HEK293 (cell line): ENCODE measurements around the gene PACRG.

ENCODE experiments used
- CTCF ChIA-PET: fragments of 350-600 bp; formaldehyde crosslinking; extraction: SDS; loops from one replicate; lab custom pipeline; 2021; ENCODE audit warnings: antibody characterized with exemption; lab: Yijun Ruan, JAX
- POLR2A ChIA-PET: fragments of 300-600 bp; formaldehyde crosslinking; extraction: SDS; loops from one replicate; lab custom pipeline; 2020; ENCODE audit warnings: antibody characterized with exemption, inconsistent platforms; lab: Yijun Ruan, JAX
- H3K27ac ChIP-seq: fragments of 200-500 bp; sonication (Bioruptor generic); 2 replicates; pipeline ENCODE4 v1.5.1; 2014; ENCODE audit warnings: low read depth, low read length, control low read depth, inconsistent platforms; ENCODE audit errors: extremely low read depth
- H3K36me3 ChIP-seq, 2 experiments: fragments of 200-500 bp in 1 of 2; sonication (Bioruptor generic) in 1 of 2; 1 replicate in 1 of 2; 2 replicates in 1 of 2; pipeline ENCODE4 v1.5.1; 2014 to 2017; ENCODE audit warnings: inconsistent platforms in 2 of 2, low read length in 2 of 2; ENCODE audit not compliant: control insufficient read depth in 2 of 2, insufficient read depth in 1 of 2
- H3K4me1 ChIP-seq: fragments of 200-500 bp; sonication (Bioruptor generic); 2 replicates; pipeline ENCODE4 v1.5.1; 2014; ENCODE audit warnings: mild to moderate bottlenecking, low read length, inconsistent platforms; ENCODE audit not compliant: control insufficient read depth, insufficient read depth
- H3K4me3 ChIP-seq: 2 replicates; pipeline ENCODE4 v1.5.1; 2011; ENCODE audit warnings: low read depth, mild to moderate bottlenecking, control low read depth, low read length, moderate library complexity
- H3K9me3 ChIP-seq: fragments of 200-500 bp; sonication (Bioruptor generic); 2 replicates; pipeline ENCODE4 v1.5.1; 2014; ENCODE audit warnings: low read depth, low read length, inconsistent platforms; ENCODE audit not compliant: control insufficient read depth, insufficient read depth
- KLF10 ChIP-seq: fragments of 450-650 bp; IDR thresholded peaks from 2 replicates; pipeline ENCODE4 v1.5.1; 2018; ENCODE audit warnings: missing biosample characterization, mild to moderate bottlenecking, missing genetic modification characterization
- PRDM1 ChIP-seq: fragments of 450-650 bp; formaldehyde crosslinking; IDR thresholded peaks from 2 replicates; pipeline ENCODE4; 2016; ENCODE audit warnings: missing biosample characterization, missing genetic modification characterization
- RBAK ChIP-seq: fragments of 450-650 bp; formaldehyde crosslinking; IDR thresholded peaks from 2 replicates; pipeline ENCODE4 v1.5.1; 2016; ENCODE audit warnings: missing biosample characterization, missing genetic modification characterization
- REPIN1 ChIP-seq: fragments of 450-650 bp; formaldehyde crosslinking; IDR thresholded peaks from 2 replicates; pipeline ENCODE4 v1.5.1; 2017; ENCODE audit warnings: missing biosample characterization, missing genetic modification characterization, low read depth
- REST ChIP-seq: fragments of 450-650 bp; formaldehyde crosslinking; IDR thresholded peaks from 2 replicates; pipeline ENCODE4 v1.5.1; 2016; ENCODE audit warnings: missing biosample characterization, missing genetic modification characterization
- SALL2 ChIP-seq: fragments of 450-650 bp; formaldehyde crosslinking; IDR thresholded peaks from 2 replicates; pipeline ENCODE4 v1.5.0; 2017; ENCODE audit warnings: missing biosample characterization, mild to moderate bottlenecking, missing genetic modification characterization, borderline replicate concordance
- SP2 ChIP-seq: fragments of 450-650 bp; formaldehyde crosslinking; IDR thresholded peaks from 2 replicates; pipeline ENCODE4 v1.5.1; 2016; ENCODE audit warnings: missing biosample characterization, missing genetic modification characterization
- SP7 ChIP-seq: fragments of 450-650 bp; formaldehyde crosslinking; IDR thresholded peaks from 2 replicates; pipeline ENCODE4 v1.5.1; 2016; ENCODE audit warnings: missing biosample characterization, missing genetic modification characterization
- ZFP41 ChIP-seq: fragments of 450-650 bp; formaldehyde crosslinking; IDR thresholded peaks from 2 replicates; pipeline ENCODE4 v1.5.1; 2016; ENCODE audit warnings: missing biosample characterization, missing genetic modification characterization, borderline replicate concordance
- ZNF112 ChIP-seq: fragments of 450-650 bp; formaldehyde crosslinking; IDR thresholded peaks from 2 replicates; pipeline ENCODE4 v1.5.0; 2017; ENCODE audit warnings: missing biosample characterization, missing genetic modification characterization
- ZNF146 ChIP-seq: fragments of 450-650 bp; formaldehyde crosslinking; IDR thresholded peaks from 2 replicates; pipeline ENCODE4 v1.5.1; 2016; ENCODE audit warnings: missing biosample characterization, missing genetic modification characterization
- ZNF184 ChIP-seq: fragments of 450-650 bp; IDR thresholded peaks from 2 replicates; pipeline ENCODE4 v1.5.1; 2018; ENCODE audit warnings: missing biosample characterization, mild to moderate bottlenecking, missing genetic modification characterization
- ZNF211 ChIP-seq: fragments of 450-650 bp; formaldehyde crosslinking; IDR thresholded peaks from 2 replicates; pipeline ENCODE4 v1.5.1; 2016; ENCODE audit warnings: low read depth, missing biosample characterization, missing genetic modification characterization
- ZNF239 ChIP-seq: fragments of 450-650 bp; formaldehyde crosslinking; IDR thresholded peaks from 2 replicates; pipeline ENCODE4 v1.5.1; 2016; ENCODE audit warnings: missing biosample characterization, missing genetic modification characterization
- ZNF266 ChIP-seq: fragments of 450-650 bp; formaldehyde crosslinking; IDR thresholded peaks from 2 replicates; pipeline ENCODE4 v1.5.1; 2016; ENCODE audit warnings: missing biosample characterization, missing genetic modification characterization, low read depth
- ZNF292 ChIP-seq: fragments of 450-650 bp; formaldehyde crosslinking; IDR thresholded peaks from 2 replicates; pipeline ENCODE4 v1.5.1; 2016; ENCODE audit warnings: low read depth, missing biosample characterization, missing genetic modification characterization, borderline replicate concordance
- ZNF416 ChIP-seq: fragments of 450-650 bp; formaldehyde crosslinking; IDR thresholded peaks from 2 replicates; pipeline ENCODE4 v1.5.1; 2016; ENCODE audit warnings: missing biosample characterization, missing genetic modification characterization
- ZNF426 ChIP-seq: fragments of 450-650 bp; formaldehyde crosslinking; IDR thresholded peaks from 2 replicates; pipeline ENCODE4 v1.5.1; 2017; ENCODE audit warnings: missing biosample characterization, missing genetic modification characterization, mild to moderate bottlenecking, inconsistent platforms, moderate library complexity
- ZNF433 ChIP-seq: fragments of 450-650 bp; formaldehyde crosslinking; IDR thresholded peaks from 2 replicates; pipeline ENCODE4 v1.5.1; 2016; ENCODE audit warnings: missing biosample characterization, missing genetic modification characterization, low read depth
- ZNF513 ChIP-seq: fragments of 450-650 bp; IDR thresholded peaks from 2 replicates; pipeline ENCODE4 v1.5.1; 2018; ENCODE audit warnings: missing biosample characterization, missing genetic modification characterization
- ZNF530 ChIP-seq: fragments of 450-650 bp; formaldehyde crosslinking; IDR thresholded peaks from 2 replicates; pipeline ENCODE4 v1.5.1; 2016; ENCODE audit warnings: low read depth, missing biosample characterization, missing genetic modification characterization
- ZNF555 ChIP-seq: fragments of 450-650 bp; formaldehyde crosslinking; conservative IDR thresholded peaks from 2 replicates; pipeline ENCODE4 v1.5.1; 2017; ENCODE audit warnings: missing biosample characterization, mild to moderate bottlenecking, missing genetic modification characterization, inconsistent platforms
- ZNF558 ChIP-seq: fragments of 450-650 bp; formaldehyde crosslinking; IDR thresholded peaks from 2 replicates; pipeline ENCODE4 v1.5.1; 2016; ENCODE audit warnings: missing biosample characterization, missing genetic modification characterization
- ZNF639 ChIP-seq: fragments of 450-650 bp; formaldehyde crosslinking; IDR thresholded peaks from 2 replicates; pipeline ENCODE4 v1.5.1; 2016; ENCODE audit warnings: missing biosample characterization, missing genetic modification characterization
- ZNF692 ChIP-seq: fragments of 450-650 bp; formaldehyde crosslinking; IDR thresholded peaks from 2 replicates; pipeline ENCODE4 v1.5.1; 2016; ENCODE audit warnings: missing biosample characterization, missing genetic modification characterization
- ZNF777 ChIP-seq: fragments of 450-650 bp; formaldehyde crosslinking; IDR thresholded peaks from 2 replicates; pipeline ENCODE4 v1.5.1; 2017; ENCODE audit warnings: missing biosample characterization, missing genetic modification characterization, borderline replicate concordance
- ZNF837 ChIP-seq: fragments of 450-650 bp; formaldehyde crosslinking; IDR thresholded peaks from 2 replicates; pipeline ENCODE4 v1.5.1; 2016; ENCODE audit warnings: missing biosample characterization, missing genetic modification characterization
- ZNF843 ChIP-seq: fragments of 450-650 bp; formaldehyde crosslinking; IDR thresholded peaks from 2 replicates; pipeline ENCODE4 v1.5.1; 2016; ENCODE audit warnings: missing biosample characterization, missing genetic modification characterization
- TF ChIP-seq, protein P1 (sequence below): fragments of 450-650 bp; formaldehyde crosslinking; IDR thresholded peaks from 2 replicates; pipeline ENCODE4 v1.5.1; 2016; ENCODE audit warnings: missing biosample characterization, missing genetic modification characterization

Gene PACRG

DNA sequence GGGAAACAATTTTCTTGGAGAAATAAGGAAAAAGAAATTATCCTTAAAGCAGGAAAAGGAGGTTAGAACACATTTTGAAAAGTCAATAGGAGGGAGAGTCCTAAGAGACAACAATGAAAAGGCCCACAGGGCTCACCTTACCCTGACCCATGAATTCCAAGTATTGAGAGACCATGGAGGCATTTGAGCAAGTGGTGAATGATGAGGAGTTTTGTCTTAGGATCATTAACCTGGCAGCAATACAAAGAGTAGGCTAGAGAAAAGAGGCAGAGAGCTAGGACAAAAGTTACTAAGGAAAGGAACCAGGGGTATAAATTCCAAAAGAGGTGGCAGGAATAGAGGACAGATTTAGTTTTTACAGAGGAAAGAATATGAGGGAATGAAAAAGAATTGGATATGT is 44.7 kb downstream of the PACRG start (continued):
- TF ChIP-seq REST (tag by site-specific recombination): no peak
- TF ChIP-seq KLF10 (tag by site-specific recombination): no peak

DNA sequence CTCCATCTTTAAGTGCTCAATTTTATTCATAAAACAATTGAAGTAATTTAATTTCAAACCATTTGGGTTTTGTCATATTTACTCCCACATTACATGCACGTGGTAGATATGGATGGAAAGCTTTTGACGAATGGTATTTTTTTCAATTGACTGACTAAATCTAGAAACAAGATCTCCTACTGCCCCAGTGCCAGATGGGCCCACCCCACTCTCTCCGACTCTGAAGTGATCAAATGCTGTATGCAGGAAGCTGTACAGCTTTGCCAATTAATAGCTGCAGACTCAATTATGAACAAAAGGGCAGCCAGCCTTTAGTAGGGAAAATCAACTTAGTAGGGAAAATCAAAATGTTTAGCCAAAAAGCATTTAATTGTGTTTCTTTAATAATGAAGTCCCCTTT is 46.2 kb downstream of the PACRG start:
- CTCF ChIA-PET: interaction anchor here (0.5 kb wide), 1 partner anchor 332 kb away, joined by 4 read pairs; no protein-coding TSS in a partner anchor

DNA sequence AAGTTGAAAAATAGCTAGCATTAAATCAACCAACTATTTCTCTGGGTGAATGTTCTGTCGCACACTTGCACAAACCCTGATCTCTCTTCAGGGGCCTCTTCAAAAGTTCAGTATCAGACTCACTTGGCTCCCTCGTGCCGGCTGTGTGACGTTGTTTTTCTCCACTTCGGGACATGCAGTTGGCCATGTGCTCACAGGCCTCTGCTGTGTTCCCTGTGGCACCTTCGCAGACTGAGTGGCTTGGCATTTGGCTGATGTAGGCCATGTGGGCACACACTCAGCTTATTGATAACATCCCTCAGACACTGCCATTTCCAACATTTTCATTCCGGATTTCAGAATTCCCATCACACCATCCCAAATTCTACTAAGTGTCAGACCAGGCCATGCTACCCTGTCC is 49.3 kb downstream of the PACRG start:
- H3K27ac ChIP-seq: no peak overlapping the region
- CTCF ChIA-PET: no interaction called here
- H3K4me3 ChIP-seq: no peak overlapping the region
- H3K4me1 ChIP-seq: no peaks in the 10 kb centered on the region
- no peaks in the 10 kb centered on the region for H3K36me3 ChIP-seq
- POLR2A ChIA-PET: no interaction called here
- no peaks in the 10 kb centered on the region for H3K9me3 ChIP-seq
- TF ChIP-seq ZNF416 (tag by site-specific recombination) (no peak), ZNF239 (tag by site-specific recombination) (no peak), ZNF426 (no peak), ZNF639 (tag by site-specific recombination) (no peak), ZNF843 (tag by site-specific recombination) (no peak), ZNF558 (tag by site-specific recombination) (no peak), SALL2 (no peak), ZNF146 (no peak), ZNF266 (tag by site-specific recombination) (no peak), ZNF433 (tag by site-specific recombination) (no peak)

More for the DNA sequence above, 46.2 kb downstream of the PACRG start:
- H3K27ac ChIP-seq: no peak overlapping the region
- TF ChIP-seq ZNF112 (tag by site-specific recombination): no peak
- no peak for TF ChIP-seq ZNF184
- no peak for TF ChIP-seq RBAK (tag by site-specific recombination)
- no peak for TF ChIP-seq REPIN1 (tag by site-specific recombination)
- no peak for TF ChIP-seq PRDM1
- TF ChIP-seq ZNF292 (tag by site-specific recombination): no peak
- no peak for TF ChIP-seq ZNF513 (tag by site-specific recombination)
- TF ChIP-seq SP2 (tag by site-specific recombination): no peak
- no peak for TF ChIP-seq ZNF555 (tag by site-specific recombination)
- no peak for TF ChIP-seq ZNF777 (tag by site-specific recombination)
- no peak for TF ChIP-seq KLF10 (tag by site-specific recombination)
- TF ChIP-seq, protein P1, sequence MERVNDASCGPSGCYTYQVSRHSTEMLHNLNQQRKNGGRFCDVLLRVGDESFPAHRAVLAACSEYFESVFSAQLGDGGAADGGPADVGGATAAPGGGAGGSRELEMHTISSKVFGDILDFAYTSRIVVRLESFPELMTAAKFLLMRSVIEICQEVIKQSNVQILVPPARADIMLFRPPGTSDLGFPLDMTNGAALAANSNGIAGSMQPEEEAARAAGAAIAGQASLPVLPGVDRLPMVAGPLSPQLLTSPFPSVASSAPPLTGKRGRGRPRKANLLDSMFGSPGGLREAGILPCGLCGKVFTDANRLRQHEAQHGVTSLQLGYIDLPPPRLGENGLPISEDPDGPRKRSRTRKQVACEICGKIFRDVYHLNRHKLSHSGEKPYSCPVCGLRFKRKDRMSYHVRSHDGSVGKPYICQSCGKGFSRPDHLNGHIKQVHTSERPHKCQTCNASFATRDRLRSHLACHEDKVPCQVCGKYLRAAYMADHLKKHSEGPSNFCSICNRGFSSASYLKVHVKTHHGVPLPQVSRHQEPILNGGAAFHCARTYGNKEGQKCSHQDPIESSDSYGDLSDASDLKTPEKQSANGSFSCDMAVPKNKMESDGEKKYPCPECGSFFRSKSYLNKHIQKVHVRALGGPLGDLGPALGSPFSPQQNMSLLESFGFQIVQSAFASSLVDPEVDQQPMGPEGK (tag by site-specific recombination): no peak
- no peak for TF ChIP-seq ZNF211 (tag by site-specific recombination)
- no peak for TF ChIP-seq ZNF530 (tag by site-specific recombination)
- TF ChIP-seq ZNF692 (tag by site-specific recombination): no peak
- TF ChIP-seq SP7 (tag by site-specific recombination): no peak
- TF ChIP-seq ZNF837 (tag by site-specific recombination): no peak
- no peak for TF ChIP-seq ZFP41 (tag by site-specific recombination)
- no peaks in the 10 kb centered on the region for H3K9me3 ChIP-seq
- H3K4me1 ChIP-seq: no peaks in the 10 kb centered on the region
- H3K36me3 ChIP-seq: no peaks in the 10 kb centered on the region
- no peak overlapping the region for H3K4me3 ChIP-seq
- POLR2A ChIA-PET: no interaction called here
